HUES6 (cell line): ENCODE measurements around the gene CARTPT.

Source experiments
- H3K27ac ChIP-seq: 2 replicates; pipeline ENCODE4 v1.7.0; 2013; ENCODE audit warnings: low read depth, mild to moderate bottlenecking, low read length, inconsistent platforms
- H3K27me3 ChIP-seq: 2 replicates; pipeline ENCODE4 v1.6.1; 2013; ENCODE audit warnings: low read length; ENCODE audit not compliant: control insufficient read depth, insufficient read depth
- H3K36me3 ChIP-seq: 2 replicates; pipeline ENCODE4 v1.6.1; 2013; ENCODE audit warnings: low read length; ENCODE audit not compliant: control insufficient read depth, insufficient read depth
- H3K4me1 ChIP-seq: 2 replicates; pipeline ENCODE4 v1.6.1; 2013; ENCODE audit warnings: low read length; ENCODE audit not compliant: control insufficient read depth, insufficient read depth
- H3K4me3 ChIP-seq: 2 replicates; pipeline ENCODE4 v1.5.1; 2013; ENCODE audit warnings: low read depth, low read length
- H3K9ac ChIP-seq: one replicate; pipeline ENCODE4 v1.6.1; 2013; ENCODE audit warnings: mild to moderate bottlenecking, low read length
- H3K9me3 ChIP-seq: 2 replicates; pipeline ENCODE4 v1.6.1; 2013; ENCODE audit warnings: low read depth, low read length; ENCODE audit not compliant: control insufficient read depth, insufficient read depth

CARTPT gene

DNA sequence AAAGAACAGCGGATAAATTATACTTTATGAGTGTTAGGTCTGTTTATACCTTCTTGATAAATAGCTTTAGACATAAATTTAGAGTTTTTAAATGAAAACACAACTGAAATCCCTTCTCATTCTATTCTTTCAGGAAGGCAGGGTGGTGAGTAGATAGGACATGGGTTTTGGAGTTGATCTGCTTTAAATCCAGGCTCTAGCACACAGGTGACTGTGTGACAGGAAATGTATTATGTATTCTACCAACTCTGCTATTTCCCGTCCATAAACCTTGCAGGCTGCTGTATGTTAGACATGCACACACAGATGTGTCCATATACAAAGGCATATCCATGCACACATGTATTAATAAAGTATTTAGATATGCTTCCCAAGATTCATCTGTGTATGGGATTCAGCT, 19.3 kb upstream of the CARTPT start:
- no peak overlapping the region for H3K9ac ChIP-seq
- no peak overlapping the region for H3K27ac ChIP-seq
- no peak overlapping the region for H3K4me3 ChIP-seq

DNA sequence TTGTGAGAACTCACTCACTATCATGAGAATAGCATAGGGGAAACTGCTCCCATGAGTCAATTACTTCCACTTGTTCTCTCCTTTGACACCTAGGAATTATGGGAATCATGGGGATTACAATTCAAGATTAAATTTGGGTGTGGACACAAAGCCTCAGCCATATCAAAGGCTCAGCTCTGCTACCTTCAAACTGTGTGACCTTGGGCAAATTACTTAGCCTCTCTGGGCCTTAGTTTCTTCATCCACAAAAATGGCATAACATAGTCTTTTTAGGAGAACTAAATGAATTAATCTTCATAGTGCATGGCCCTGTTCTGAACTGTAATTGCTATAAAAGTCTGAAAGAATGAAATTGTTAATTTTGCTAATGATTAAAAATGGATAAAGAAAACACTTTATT, 18.3 kb upstream of the CARTPT start:
- no peak overlapping the region for H3K4me3 ChIP-seq
- H3K9ac ChIP-seq: no peak overlapping the region
- H3K36me3 ChIP-seq: no peaks in the 10 kb centered on the region
- no peaks in the 10 kb centered on the region for H3K27me3 ChIP-seq
- H3K27ac ChIP-seq: no peak overlapping the region
- peaks cover 7% of the 10 kb centered on the region for H3K4me1 ChIP-seq
- H3K9me3 ChIP-seq: no peaks in the 10 kb centered on the region

More for the DNA sequence above, 19.3 kb upstream of the CARTPT start:
- no peaks in the 10 kb centered on the region for H3K27me3 ChIP-seq
- H3K9me3 ChIP-seq: no peaks in the 10 kb centered on the region
- H3K4me1 ChIP-seq: peaks cover 9% of the 10 kb centered on the region
- no peaks in the 10 kb centered on the region for H3K36me3 ChIP-seq

DNA sequence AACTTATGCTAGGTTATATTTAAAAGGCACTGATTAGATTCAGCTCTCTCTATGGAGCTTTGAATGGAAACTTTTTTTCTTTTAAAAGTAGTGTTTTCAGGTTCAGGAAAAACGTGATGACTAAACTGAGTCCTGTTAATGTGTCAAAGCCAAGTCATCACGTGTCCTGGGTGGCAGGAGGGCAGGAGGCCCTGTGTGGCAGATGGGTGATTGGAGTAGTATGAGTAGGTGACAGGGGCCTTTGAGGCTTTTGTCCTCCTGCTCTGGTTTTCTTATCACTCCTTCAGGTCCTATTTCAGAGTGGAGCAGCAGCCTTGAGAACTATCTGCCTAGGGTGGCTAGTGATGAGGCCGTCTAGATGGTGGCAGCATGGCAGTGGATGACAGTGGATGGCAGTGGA, 17.7 kb upstream of the CARTPT start:
- H3K27ac ChIP-seq: no peak overlapping the region
- H3K27me3 ChIP-seq: 0 out of 2 replicates have a peak, but pooled peaks cover 3% of the 10 kb centered on the region
- no peaks in the 10 kb centered on the region for H3K9me3 ChIP-seq
- H3K4me1 ChIP-seq: peaks cover 7% of the 10 kb centered on the region
- H3K36me3 ChIP-seq: no peaks in the 10 kb centered on the region
- H3K4me3 ChIP-seq: no peak overlapping the region
- H3K9ac ChIP-seq: no peak overlapping the region

DNA sequence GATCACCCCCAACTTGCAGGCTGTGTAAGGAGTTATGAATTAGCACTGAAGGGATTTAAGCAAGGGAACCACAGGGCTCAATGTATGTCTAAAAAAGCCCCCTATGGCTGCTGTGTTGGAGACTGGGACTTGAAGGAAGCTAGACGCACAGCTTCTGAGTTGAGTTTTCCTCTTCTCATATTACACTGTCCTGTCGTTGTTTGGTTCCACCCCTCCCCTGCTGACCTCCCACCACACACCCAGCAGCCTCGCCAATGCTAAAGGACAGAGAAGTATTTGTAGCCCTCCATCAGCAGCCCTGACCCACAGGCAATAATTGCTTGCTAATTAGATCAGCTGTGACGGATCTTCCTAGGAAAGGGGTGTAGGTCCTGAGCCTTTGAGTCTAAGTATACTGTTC, 15.1 kb upstream of the CARTPT start:
- Histone ChIP-seq H3K9me3 (no peaks in the 10 kb centered on the region), H3K27me3 (0 out of 2 replicates have a peak, but pooled peaks cover 9% of the 10 kb centered on the region), H3K36me3 (no peaks in the 10 kb centered on the region), H3K4me3 (no peak overlapping the region), H3K9ac (no peak overlapping the region), H3K4me1 (peaks cover 7% of the 10 kb centered on the region), H3K27ac (no peak overlapping the region)

DNA sequence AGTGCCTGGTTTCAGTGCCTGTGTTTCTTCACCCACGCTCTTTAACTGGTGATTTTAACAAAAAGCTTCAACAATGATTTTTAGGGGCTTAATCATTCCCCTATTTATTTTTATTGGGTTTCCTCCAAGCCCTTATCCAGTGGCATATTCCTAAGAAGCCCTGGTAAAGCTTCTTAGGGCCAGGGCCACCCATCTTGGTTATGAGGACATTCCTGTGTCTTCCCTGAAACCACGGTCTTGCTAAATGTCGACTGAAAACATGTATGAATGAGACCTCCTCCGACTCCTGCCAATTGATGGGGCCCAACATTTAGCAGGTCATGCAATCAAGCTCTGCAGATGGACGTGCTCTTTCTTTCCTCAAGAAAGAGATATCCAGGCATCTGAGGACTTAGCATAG, 13.7 kb upstream of the CARTPT start:
- H3K36me3 ChIP-seq: no peaks in the 10 kb centered on the region
- H3K27me3 ChIP-seq: peaks cover 14% of the 10 kb centered on the region; the same call in 1 of the 2 replicates
- H3K9ac ChIP-seq: no peak overlapping the region
- H3K4me3 ChIP-seq: no peak overlapping the region
- no peak overlapping the region for H3K27ac ChIP-seq
- no peaks in the 10 kb centered on the region for H3K9me3 ChIP-seq
- peaks cover 7% of the 10 kb centered on the region for H3K4me1 ChIP-seq

DNA sequence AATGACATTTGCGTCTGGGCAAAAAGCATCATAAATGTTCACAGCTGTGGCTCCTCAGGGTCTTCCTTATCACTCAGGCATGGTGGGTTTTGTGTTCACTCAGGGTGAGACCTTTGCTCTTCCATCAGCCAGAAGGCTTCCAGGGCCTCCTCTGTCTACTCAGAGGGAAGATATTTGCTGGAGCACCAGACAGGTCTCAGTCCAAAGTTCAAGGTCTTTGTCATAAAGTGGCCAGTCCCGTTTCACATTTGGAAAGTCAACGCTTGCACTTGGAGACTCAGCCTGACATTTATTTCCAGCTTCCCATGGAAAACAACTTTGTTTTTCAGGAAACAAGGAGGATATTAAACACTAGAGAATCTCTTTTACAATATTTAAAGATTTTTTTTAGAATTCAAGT, 12.2 kb upstream of the CARTPT start:
- no peaks in the 10 kb centered on the region for H3K9me3 ChIP-seq
- no peak overlapping the region for H3K9ac ChIP-seq
- peaks cover 18% of the 10 kb centered on the region; the same call in 1 of the 2 replicates for H3K27me3 ChIP-seq
- H3K27ac ChIP-seq: no peak overlapping the region
- no peak overlapping the region for H3K4me3 ChIP-seq
- peaks cover 7% of the 10 kb centered on the region for H3K4me1 ChIP-seq
- no peaks in the 10 kb centered on the region for H3K36me3 ChIP-seq

DNA sequence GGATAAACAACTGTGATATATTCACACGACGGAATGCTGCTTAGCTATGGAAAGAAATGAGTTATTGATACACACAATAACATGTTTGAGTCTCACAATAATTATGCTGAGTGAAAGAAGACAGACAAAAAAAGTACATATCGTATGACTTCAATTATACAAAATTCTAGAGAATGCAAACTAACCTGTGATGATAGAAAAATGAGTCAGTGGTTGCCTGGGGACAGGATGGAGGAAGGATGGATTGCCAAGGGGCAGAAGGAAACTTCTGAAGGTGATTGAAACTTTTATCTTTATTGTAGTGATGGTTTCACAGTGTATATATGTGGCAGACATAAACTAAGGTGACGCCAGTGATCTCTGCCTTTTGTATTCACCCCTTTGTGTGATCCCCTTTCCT, 7.5 kb upstream of the CARTPT start:
- H3K9me3 ChIP-seq: no peaks in the 10 kb centered on the region
- H3K4me1 ChIP-seq: no peaks in the 10 kb centered on the region
- no peak overlapping the region for H3K27ac ChIP-seq
- peaks cover 47% of the 10 kb centered on the region for H3K27me3 ChIP-seq
- no peaks in the 10 kb centered on the region for H3K36me3 ChIP-seq
- no peak overlapping the region for H3K9ac ChIP-seq
- no peak overlapping the region for H3K4me3 ChIP-seq

DNA sequence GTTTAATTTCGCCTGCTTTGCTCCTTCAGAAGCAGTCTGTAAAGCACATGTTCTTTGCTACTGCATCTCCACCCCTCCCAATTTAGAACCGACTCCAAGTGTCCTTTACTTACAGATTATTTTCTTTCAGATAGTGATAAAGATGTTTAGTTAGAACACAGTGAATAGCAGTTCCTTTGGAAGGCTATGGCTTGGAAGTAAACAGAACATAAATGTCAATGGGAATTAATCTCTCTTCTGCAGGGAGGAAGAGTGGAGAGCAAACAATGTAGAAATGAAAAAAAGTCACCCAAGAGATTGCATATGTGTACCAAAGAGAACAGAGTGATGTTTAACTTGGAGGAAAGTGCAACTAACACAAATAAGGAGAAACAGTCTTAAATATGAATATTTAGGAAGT, 4.2 kb upstream of the CARTPT start:
- peaks cover 69% of the 10 kb centered on the region for H3K27me3 ChIP-seq
- H3K4me1 ChIP-seq: no peaks in the 10 kb centered on the region
- no peaks in the 10 kb centered on the region for H3K9me3 ChIP-seq
- H3K36me3 ChIP-seq: no peaks in the 10 kb centered on the region
- H3K9ac ChIP-seq: no peak overlapping the region
- H3K27ac ChIP-seq: no peak overlapping the region
- H3K4me3 ChIP-seq: no peak overlapping the region

DNA sequence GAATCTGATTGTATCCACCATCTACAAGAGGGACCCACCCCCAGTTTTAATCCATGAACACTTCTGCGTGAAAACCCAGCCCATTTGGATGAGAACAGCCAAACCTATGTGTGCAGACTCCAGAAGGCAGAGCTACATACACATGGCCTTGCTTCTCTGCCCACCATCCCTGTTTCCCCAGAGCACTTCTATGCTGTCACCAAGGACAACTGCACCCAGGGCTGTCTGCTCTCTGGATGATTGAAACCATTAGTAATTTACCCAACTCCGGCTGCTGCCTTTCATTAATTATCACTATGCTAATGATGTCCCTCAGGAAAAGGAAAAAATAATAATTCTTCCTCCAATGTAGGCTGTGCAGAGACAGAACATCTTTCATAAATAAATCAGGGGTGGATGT, 8.9 kb downstream of the CARTPT start:
- peaks cover 18% of the 10 kb centered on the region; the same call in 1 of the 2 replicates for H3K27me3 ChIP-seq
- no peak overlapping the region for H3K27ac ChIP-seq
- no peaks in the 10 kb centered on the region for H3K36me3 ChIP-seq
- no peaks in the 10 kb centered on the region for H3K9me3 ChIP-seq
- no peaks in the 10 kb centered on the region for H3K4me1 ChIP-seq
- no peak overlapping the region for H3K4me3 ChIP-seq
- H3K9ac ChIP-seq: no peak overlapping the region

DNA sequence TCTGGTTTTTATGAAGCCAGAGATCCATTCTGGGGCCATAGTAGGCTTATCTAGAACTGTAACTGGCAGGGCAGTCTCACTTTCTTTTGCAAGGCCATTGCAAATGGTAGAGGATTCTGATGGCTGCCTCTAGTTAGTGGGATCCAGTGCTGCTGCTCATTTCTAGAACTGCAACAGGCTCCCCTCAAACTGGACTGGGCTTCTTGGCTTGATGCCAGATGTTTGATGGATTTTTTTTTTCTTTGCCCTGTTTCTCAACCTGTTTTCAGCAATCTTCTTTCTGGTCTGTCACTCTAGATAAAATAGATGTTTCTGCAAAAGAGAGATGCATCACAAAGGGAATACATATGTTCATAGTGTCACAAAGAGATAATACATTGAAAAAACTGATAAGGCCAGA, 11.9 kb downstream of the CARTPT start:
- Histone ChIP-seq H3K27ac (no peak overlapping the region), H3K9ac (no peak overlapping the region), H3K9me3 (no peaks in the 10 kb centered on the region), H3K4me1 (no peaks in the 10 kb centered on the region), H3K36me3 (no peaks in the 10 kb centered on the region), H3K27me3 (peaks cover 7% of the 10 kb centered on the region; the same call in 1 of the 2 replicates), H3K4me3 (no peak overlapping the region)

DNA sequence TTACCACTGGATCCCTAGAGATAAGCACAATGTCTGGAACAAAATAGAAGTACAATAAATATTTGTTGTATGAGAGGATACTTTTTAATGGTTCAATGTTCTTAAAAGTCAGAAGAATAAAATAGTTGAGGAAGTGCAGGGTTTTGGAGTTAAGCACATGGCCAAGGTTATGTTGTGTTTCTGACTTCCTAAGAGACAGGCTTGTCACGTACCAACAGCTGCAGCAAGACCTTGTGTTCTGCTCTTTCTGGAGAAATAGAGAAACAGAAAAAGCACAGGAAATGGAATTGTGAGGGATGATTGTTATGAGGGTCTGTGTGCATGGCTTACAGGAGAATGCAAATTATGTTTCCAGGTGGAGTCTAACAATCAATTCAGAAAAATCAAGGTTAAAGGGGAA, 12.9 kb downstream of the CARTPT start:
- Histone ChIP-seq H3K27ac (no peak overlapping the region), H3K4me1 (no peaks in the 10 kb centered on the region), H3K27me3 (peaks cover 6% of the 10 kb centered on the region; the same call in 1 of the 2 replicates), H3K9ac (no peak overlapping the region), H3K4me3 (no peak overlapping the region), H3K36me3 (no peaks in the 10 kb centered on the region), H3K9me3 (no peaks in the 10 kb centered on the region)

DNA sequence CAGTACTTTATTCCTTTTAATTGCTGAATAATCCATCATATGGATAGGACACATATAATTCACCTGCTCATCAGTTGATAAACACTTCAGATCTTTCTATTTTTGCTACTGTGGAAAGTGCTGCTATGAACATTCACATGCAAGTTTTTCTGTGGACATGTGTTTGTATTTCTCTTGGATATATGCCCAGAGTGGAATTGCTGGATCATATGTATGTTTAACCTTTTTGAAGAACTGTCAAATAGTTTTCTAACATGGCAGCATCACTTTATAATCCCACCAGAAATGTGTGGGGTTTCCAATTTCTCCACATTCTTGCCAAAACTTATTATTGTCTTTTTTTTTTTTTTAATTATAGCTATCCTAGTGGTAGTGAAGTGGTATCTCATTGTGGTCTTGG, 15.1 kb downstream of the CARTPT start:
- Histone ChIP-seq H3K36me3 (no peaks in the 10 kb centered on the region), H3K9me3 (no peaks in the 10 kb centered on the region), H3K9ac (no peak overlapping the region), H3K4me1 (no peaks in the 10 kb centered on the region), H3K4me3 (no peak overlapping the region), H3K27me3 (peaks cover 3% of the 10 kb centered on the region; the same call in 1 of the 2 replicates), H3K27ac (no peak overlapping the region)
